ENCODE results near the gene CYB5RL.
"Not testable (repeated sequence)": the region's sequence is repeated elsewhere in the genome, so short reads cannot be mapped to it uniquely, and the experiment has no call there.

CYB5RL gene

DNA sequence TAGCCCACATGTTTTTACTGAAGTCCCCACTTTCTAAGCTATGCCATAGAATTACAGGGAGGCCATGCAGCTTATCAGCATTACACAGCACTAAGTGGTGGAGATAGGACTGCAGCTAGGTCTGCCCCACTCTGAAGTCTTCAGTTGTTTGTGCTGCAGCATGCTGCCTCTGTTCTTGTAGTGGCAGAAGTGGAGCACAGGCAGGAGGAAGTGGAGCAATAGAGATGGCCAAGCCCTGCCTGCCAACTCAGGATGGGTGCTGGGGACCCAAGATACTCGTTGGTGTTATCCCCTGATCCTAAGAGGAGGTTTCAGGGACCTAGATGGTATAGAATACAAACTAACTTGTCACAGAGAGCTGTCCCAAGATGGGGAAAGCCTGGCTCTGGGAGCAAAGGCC lies 13.0 kb upstream of the CYB5RL start:
- no peaks in the 10 kb centered on the region for H3K9me3 ChIP-seq (ENCODE audit: low read depth, low read length)
- DNase-seq (ENCODE audit: low read depth, low spot score): no peak

DNA sequence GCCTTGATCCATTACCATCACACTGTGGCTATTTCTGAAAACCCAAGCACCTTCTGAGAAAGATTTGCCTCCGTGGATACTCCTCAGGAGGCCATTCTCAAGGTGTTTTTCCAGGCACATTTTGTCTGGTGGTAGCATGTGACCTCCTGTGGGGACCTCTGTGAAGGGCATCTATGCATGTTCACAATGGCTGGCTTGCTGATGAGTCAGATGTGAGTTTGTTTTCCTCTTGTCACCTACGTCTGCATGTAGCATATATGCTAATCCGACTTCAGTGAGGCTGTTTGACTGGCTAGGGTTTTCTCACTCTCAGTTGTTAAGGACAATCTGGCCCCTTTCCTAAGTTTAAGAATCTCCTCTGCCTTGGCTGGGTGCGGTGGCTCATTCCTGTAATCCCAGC lies 8.1 kb upstream of the CYB5RL start:
- H3K36me3 ChIP-seq (ENCODE audit: insufficient read depth, low read length): peaks cover 80% of the 10 kb centered on the region
- not testable (repeated sequence) for H3K9me3 ChIP-seq (ENCODE audit: low read depth, low read length); H3K27ac ChIP-seq

More for the DNA sequence above, 13.0 kb upstream of the CYB5RL start:
- Histone ChIP-seq H3K36me3 (ENCODE audit: insufficient read depth, low read length) (peaks cover 91% of the 10 kb centered on the region), H3K9ac (ENCODE audit: insufficient read length) (no peak overlapping the region), H3K4me3 (no peak overlapping the region), H3K27ac (no peak overlapping the region)
- TF ChIP-seq FOXP2 (optimal IDR thresholded peaks at IDR 0.05; ENCODE audit: control extremely low read depth, extremely low read length, insufficient read depth) (no peak), POLR2AphosphoS5 (IDR thresholded peaks at IDR 0.05; ENCODE audit: borderline replicate concordance, low read depth, low read length) (no peak), EZH2 (IDR thresholded peaks at IDR 0.05) (no peak)

GRCh38 chr1:54207287-54207686 lies 7.5 kb upstream of the CYB5RL start:
- Histone ChIP-seq H3K36me3 (ENCODE audit: insufficient read depth, low read length) (peaks cover 80% of the 10 kb centered on the region), H3K27ac (no peak overlapping the region), H3K9ac (ENCODE audit: insufficient read length) (no peak overlapping the region), H3K4me3 (no peak overlapping the region), H3K9me3 (ENCODE audit: low read depth, low read length) (no peaks in the 10 kb centered on the region)
- no peak for DNase-seq (ENCODE audit: low read depth, low spot score)
- no peak for TF ChIP-seq EZH2 (IDR thresholded peaks at IDR 0.05)
- TF ChIP-seq POLR2AphosphoS5 (IDR thresholded peaks at IDR 0.05; ENCODE audit: borderline replicate concordance, low read depth, low read length): no peak
- TF ChIP-seq FOXP2 (optimal IDR thresholded peaks at IDR 0.05; ENCODE audit: control extremely low read depth, extremely low read length, insufficient read depth): no peak

More for the DNA sequence above, 8.1 kb upstream of the CYB5RL start:
- DNase-seq (ENCODE audit: low read depth, low spot score); H3K4me3 ChIP-seq; H3K9ac ChIP-seq (ENCODE audit: insufficient read length): not testable (repeated sequence)

- H3K9me3 ChIP-seq (ENCODE audit: low read depth, low read length): no peaks in the 10 kb centered on the region
- H3K27ac ChIP-seq: no peak overlapping the region
- DNase-seq (ENCODE audit: low read depth, low spot score): no peak
- no peak overlapping the region for H3K4me3 ChIP-seq
- TF ChIP-seq FOXP2 (optimal IDR thresholded peaks at IDR 0.05; ENCODE audit: control extremely low read depth, extremely low read length, insufficient read depth): no peak
- no peak for TF ChIP-seq EZH2 (IDR thresholded peaks at IDR 0.05)
- TF ChIP-seq POLR2AphosphoS5 (IDR thresholded peaks at IDR 0.05; ENCODE audit: borderline replicate concordance, low read depth, low read length): no peak
- peaks cover 53% of the 10 kb centered on the region for H3K36me3 ChIP-seq (ENCODE audit: insufficient read depth, low read length)
- H3K9ac ChIP-seq (ENCODE audit: insufficient read length): no peak overlapping the region
These were observed 4.4 kb upstream of the CYB5RL start for GRCh38 chr1:54204199-54204598.

DNA sequence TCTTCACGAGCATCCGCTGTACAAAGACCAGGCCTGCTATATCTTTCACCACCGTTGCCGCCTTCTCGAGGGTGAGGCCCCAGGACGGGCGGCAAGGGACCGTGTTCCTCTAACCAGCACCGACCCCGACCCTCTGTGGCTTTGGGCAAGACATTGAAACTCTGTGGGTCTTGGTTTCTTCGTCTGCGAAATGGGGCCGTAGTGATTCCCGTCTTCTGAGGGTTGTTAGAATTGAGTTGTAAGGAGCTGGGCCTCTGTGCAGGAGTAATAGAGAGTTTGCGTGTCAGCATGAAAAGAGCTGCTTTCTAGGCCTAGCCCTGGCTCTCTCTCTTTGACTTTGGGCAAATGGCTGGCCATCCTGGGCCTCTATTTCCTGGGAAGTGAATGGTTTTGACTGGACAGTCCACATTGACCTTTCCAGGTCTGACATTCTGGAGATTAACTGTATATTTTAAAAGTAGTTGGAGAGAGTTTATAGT lies 728 bp upstream of the CYB5RL start:
- Histone ChIP-seq H3K9ac (ENCODE audit: insufficient read length) (peak overlapping the region; percentile 91), H3K36me3 (ENCODE audit: insufficient read depth, low read length) (peaks cover 26% of the 10 kb centered on the region), H3K27ac (no peak overlapping the region), H3K9me3 (ENCODE audit: low read depth, low read length) (no peaks in the 10 kb centered on the region), H3K4me3 (peak overlapping the region; percentile 87)
- no peak for DNase-seq (ENCODE audit: low read depth, low spot score)
- TF ChIP-seq EZH2 (IDR thresholded peaks at IDR 0.05) (no peak), POLR2AphosphoS5 (IDR thresholded peaks at IDR 0.05; ENCODE audit: borderline replicate concordance, low read depth, low read length) (no peak), FOXP2 (optimal IDR thresholded peaks at IDR 0.05; ENCODE audit: control extremely low read depth, extremely low read length, insufficient read depth) (no peak)

DNA sequence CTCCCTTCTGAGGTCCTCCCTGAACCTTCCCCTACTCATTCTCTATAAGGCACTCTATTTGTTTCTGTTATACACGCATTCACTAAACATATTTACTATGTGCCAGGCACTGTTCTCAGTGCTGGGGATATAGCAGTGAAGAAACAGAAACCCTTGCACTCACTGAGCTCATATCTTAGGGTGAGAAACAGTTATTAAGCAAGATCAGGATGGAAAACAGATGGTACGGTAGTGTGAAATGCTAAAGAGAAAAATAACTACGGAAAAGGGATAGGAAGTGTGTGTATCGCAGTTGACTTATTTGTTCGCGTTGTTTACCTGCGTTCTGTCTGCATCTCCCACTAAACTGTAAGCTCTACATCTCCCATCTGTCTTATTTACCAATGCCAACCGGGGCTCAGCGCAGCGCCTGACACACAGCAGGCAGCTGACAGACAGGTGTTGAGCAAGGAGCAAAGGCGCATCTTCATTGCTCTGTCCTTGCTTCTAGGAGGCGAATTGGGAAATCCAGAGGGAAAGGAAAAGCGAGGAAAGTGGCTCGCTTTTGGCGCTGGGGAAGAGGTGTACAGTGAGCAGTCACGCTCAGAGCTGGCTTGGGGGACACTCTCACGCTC lies 572 bp downstream of the CYB5RL start:
- H3K27ac ChIP-seq: no peak overlapping the region
- peaks cover 20% of the 10 kb centered on the region; the same call in 1 of the 2 replicates for H3K36me3 ChIP-seq (ENCODE audit: insufficient read depth, low read length)
- no peak for DNase-seq (ENCODE audit: low read depth, low spot score)
- H3K4me3 ChIP-seq: peak overlapping the region; percentile 87
- peak overlapping the region; percentile 82 for H3K9ac ChIP-seq (ENCODE audit: insufficient read length)
- H3K9me3 ChIP-seq (ENCODE audit: low read depth, low read length): no peaks in the 10 kb centered on the region
- TF ChIP-seq EZH2 (IDR thresholded peaks at IDR 0.05) (no peak), POLR2AphosphoS5 (IDR thresholded peaks at IDR 0.05; ENCODE audit: borderline replicate concordance, low read depth, low read length) (no peak), FOXP2 (optimal IDR thresholded peaks at IDR 0.05; ENCODE audit: control extremely low read depth, extremely low read length, insufficient read depth) (no peak)

DNA sequence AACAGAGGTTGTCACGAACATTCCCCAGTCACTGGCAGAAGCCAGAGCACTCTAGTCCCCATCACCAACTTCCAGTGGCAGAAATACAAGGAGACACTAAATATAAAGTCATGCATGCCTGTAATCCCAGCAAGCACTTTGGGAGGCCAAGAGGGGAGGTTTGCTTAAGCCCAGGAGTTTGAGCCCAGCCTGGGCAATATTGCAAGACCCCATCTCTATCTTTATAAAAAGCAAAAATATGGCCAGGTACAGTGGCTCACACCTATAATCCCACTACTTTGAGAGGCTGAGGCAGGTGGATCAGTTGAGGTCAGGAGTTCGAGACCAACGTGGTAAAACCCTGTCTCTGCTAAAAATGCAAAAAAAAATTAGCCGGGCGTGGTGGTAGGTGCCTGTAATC lies 6.4 kb downstream of the CYB5RL start:
- DNase-seq (ENCODE audit: low read depth, low spot score): no peak
- H3K9ac ChIP-seq (ENCODE audit: insufficient read length): no peak overlapping the region
- no peak for TF ChIP-seq FOXP2 (optimal IDR thresholded peaks at IDR 0.05; ENCODE audit: control extremely low read depth, extremely low read length, insufficient read depth)
- no peak for TF ChIP-seq EZH2 (IDR thresholded peaks at IDR 0.05)
- no peak for TF ChIP-seq POLR2AphosphoS5 (IDR thresholded peaks at IDR 0.05; ENCODE audit: borderline replicate concordance, low read depth, low read length)
- no peaks in the 10 kb centered on the region for H3K9me3 ChIP-seq (ENCODE audit: low read depth, low read length)
- H3K36me3 ChIP-seq (ENCODE audit: insufficient read depth, low read length): peaks cover 6% of the 10 kb centered on the region; the same call in 1 of the 2 replicates
- H3K4me3 ChIP-seq: no peak overlapping the region
- H3K27ac ChIP-seq: no peak overlapping the region

DNA sequence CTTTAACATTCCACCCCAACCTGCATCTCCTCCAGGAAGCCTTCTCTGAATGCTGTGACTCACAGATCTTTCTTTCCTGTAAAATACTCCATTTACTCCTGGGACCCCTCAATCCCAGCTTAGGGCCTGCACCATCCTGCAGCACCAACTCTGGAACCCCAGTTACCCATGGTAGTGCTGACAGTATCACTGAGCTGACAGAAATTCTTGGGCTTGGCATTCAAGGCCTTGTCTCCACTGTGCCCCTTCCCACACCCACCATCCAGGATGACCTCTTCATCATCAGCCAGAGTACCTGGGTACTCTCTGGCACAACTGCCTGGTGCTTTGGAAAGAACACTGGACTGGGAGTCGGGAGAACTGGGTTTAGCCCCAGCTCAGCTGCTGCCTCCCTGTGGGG lies 8.3 kb downstream of the CYB5RL start:
- H3K36me3 ChIP-seq (ENCODE audit: insufficient read depth, low read length): peaks cover 7% of the 10 kb centered on the region; the same call in 1 of the 2 replicates
- DNase-seq (ENCODE audit: low read depth, low spot score): no peak
- no peak overlapping the region for H3K4me3 ChIP-seq
- no peak overlapping the region for H3K9ac ChIP-seq (ENCODE audit: insufficient read length)
- no peaks in the 10 kb centered on the region for H3K9me3 ChIP-seq (ENCODE audit: low read depth, low read length)
- no peak overlapping the region for H3K27ac ChIP-seq
- TF ChIP-seq EZH2 (IDR thresholded peaks at IDR 0.05) (no peak), FOXP2 (optimal IDR thresholded peaks at IDR 0.05; ENCODE audit: control extremely low read depth, extremely low read length, insufficient read depth) (no peak), POLR2AphosphoS5 (IDR thresholded peaks at IDR 0.05; ENCODE audit: borderline replicate concordance, low read depth, low read length) (no peak)

DNA sequence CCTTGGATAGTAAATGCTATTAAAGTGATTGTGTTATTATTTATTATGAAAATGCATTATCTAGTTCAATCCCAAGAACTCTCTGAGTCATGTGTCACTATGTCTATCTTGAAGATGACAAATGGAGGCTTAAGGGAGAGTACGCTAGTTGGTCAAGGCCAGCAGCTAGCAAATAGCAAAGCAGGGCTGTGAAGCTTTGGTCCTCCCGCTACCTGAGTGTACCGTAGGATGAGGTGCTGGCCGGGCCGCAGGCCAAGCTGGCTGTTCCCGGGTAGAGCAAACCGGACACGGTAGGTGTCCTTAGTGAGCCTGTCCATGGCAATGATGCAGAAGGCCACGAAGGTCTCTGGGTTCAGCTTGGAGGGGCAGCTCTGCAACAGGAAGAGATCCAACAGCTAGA lies 9.3 kb downstream of the CYB5RL start:
- no peak overlapping the region for H3K4me3 ChIP-seq
- no peak overlapping the region for H3K9ac ChIP-seq (ENCODE audit: insufficient read length)
- peaks cover 11% of the 10 kb centered on the region; the same call in 1 of the 2 replicates for H3K36me3 ChIP-seq (ENCODE audit: insufficient read depth, low read length)
- TF ChIP-seq EZH2 (IDR thresholded peaks at IDR 0.05): no peak
- no peak for TF ChIP-seq POLR2AphosphoS5 (IDR thresholded peaks at IDR 0.05; ENCODE audit: borderline replicate concordance, low read depth, low read length)
- no peak for TF ChIP-seq FOXP2 (optimal IDR thresholded peaks at IDR 0.05; ENCODE audit: control extremely low read depth, extremely low read length, insufficient read depth)
- no peak overlapping the region for H3K27ac ChIP-seq
- DNase-seq (ENCODE audit: low read depth, low spot score): no peak
- H3K9me3 ChIP-seq (ENCODE audit: low read depth, low read length): no peaks in the 10 kb centered on the region

All from SK-N-MC (cell line).